GM23338 (cell line): Measurements from ENCODE around the gene VHLL. TPM values are rescaled to one million over a fixed set of nuclear protein-coding genes. Genes with fewer than 3 reads are reported as not detected.
A peak's percentile ranks its signal among the peaks of the same experiment; 100 is the strongest.

Experiments
- ATAC-seq: fragments of 200-7000 bp; cut with Tn5 transposase; 3 replicates; pipeline ENCODE4 v1.9.1; 2020
- DNase-seq: peaks from one replicate; pipeline ENCODE4 v3.0.0-alpha.2; 2015; ENCODE audit warnings: low spot score
- H2AFZ ChIP-seq: fragments of 200-600 bp; sonication (generic); 2 replicates; pipeline ENCODE4 v1.8.0; 2016; ENCODE audit warnings: antibody characterized with exemption, mild to moderate bottlenecking, moderate library complexity
- H3F3A ChIP-seq: fragments of 200-600 bp; sonication (generic); replicated peaks from 2 replicates; pipeline ENCODE4 v1.8.0; 2017; ENCODE audit warnings: antibody characterized with exemption, mixed run types, low read depth
- H3K27ac ChIP-seq: fragments of 200-600 bp; sonication (generic); 2 replicates; pipeline ENCODE4 v1.6.1; 2016; ENCODE audit warnings: low read depth
- H3K27me3 ChIP-seq: fragments of 200-600 bp; sonication (generic); 2 replicates; pipeline ENCODE4 v1.8.0; 2016; ENCODE audit warnings: mild to moderate bottlenecking, mixed run types, moderate library complexity; ENCODE audit not compliant: insufficient read depth
- H3K36me3 ChIP-seq: fragments of 200-600 bp; sonication (generic); 2 replicates; pipeline ENCODE4 v1.8.0; 2016; ENCODE audit warnings: mild to moderate bottlenecking; ENCODE audit not compliant: insufficient read depth
- H3K4me1 ChIP-seq: fragments of 200-600 bp; sonication (generic); 2 replicates; pipeline ENCODE4 v1.8.0; 2016; ENCODE audit warnings: mild to moderate bottlenecking, moderate library complexity; ENCODE audit not compliant: insufficient read depth
- H3K4me2 ChIP-seq: fragments of 200-600 bp; sonication (generic); 2 replicates; pipeline ENCODE4 v1.7.1; 2017; ENCODE audit warnings: mixed run types
- H3K4me3 ChIP-seq: fragments of 200-600 bp; sonication (generic); 2 replicates; pipeline ENCODE4 v1.6.1; 2016; ENCODE audit warnings: mixed run types
- H3K79me2 ChIP-seq: fragments of 200-600 bp; sonication (generic); replicated peaks from 2 replicates; pipeline ENCODE4 v1.8.0; 2017; ENCODE audit warnings: mild to moderate bottlenecking; ENCODE audit not compliant: insufficient read depth
- H3K9me2 ChIP-seq: fragments of 200-600 bp; sonication (generic); 2 replicates; pipeline ENCODE4 v1.8.0; 2017; ENCODE audit not compliant: insufficient read depth
- H4K20me1 ChIP-seq: fragments of 200-600 bp; sonication (generic); replicated peaks from 2 replicates; pipeline ENCODE4 v1.8.0; 2017; ENCODE audit warnings: mild to moderate bottlenecking; ENCODE audit not compliant: insufficient read depth
- H3K27ac Mint-ChIP-seq: 2 replicates; pipeline ENCODE4 v1.8.0; 2020; ENCODE audit warnings: inconsistent platforms, mild to moderate bottlenecking, moderate library complexity, mixed read lengths
- H3K27me3 Mint-ChIP-seq: 3 replicates; pipeline ENCODE4 v1.8.0; 2022; ENCODE audit warnings: low read depth, mild to moderate bottlenecking, moderate library complexity, mixed read lengths, inconsistent platforms; ENCODE audit not compliant: insufficient read depth, poor library complexity
- H3K36me3 Mint-ChIP-seq: 3 replicates; pipeline ENCODE4 v1.8.0; 2021; ENCODE audit warnings: low read depth, mild to moderate bottlenecking, inconsistent platforms, moderate library complexity, mixed read lengths
- H3K4me1 Mint-ChIP-seq: 3 replicates; pipeline ENCODE4 v1.8.0; 2020; ENCODE audit warnings: mild to moderate bottlenecking, inconsistent platforms, mixed read lengths
- H3K4me3 Mint-ChIP-seq: 3 replicates; pipeline ENCODE4 v1.8.0; 2021; ENCODE audit warnings: moderate library complexity, mild to moderate bottlenecking, inconsistent platforms, mixed read lengths
- H3K9me3 Mint-ChIP-seq: 3 replicates; pipeline ENCODE4 v1.8.0; 2020; ENCODE audit warnings: moderate library complexity, mild to moderate bottlenecking, inconsistent platforms, mixed read lengths
- CREB1 ChIP-seq: fragments of 250-450 bp; sonication (Bioruptor Pico); IDR thresholded peaks from 2 replicates; pipeline ENCODE4 v1.5.0; 2020; ENCODE audit warnings: low read depth, mild to moderate bottlenecking, moderate library complexity
- ETS1 ChIP-seq: IDR thresholded peaks from 2 replicates; pipeline ENCODE4 v1.6.1; 2016; ENCODE audit warnings: antibody characterized with exemption
- EZH2 ChIP-seq: fragments of 200-600 bp; sonication (generic); IDR thresholded peaks from one replicate; pipeline ENCODE4 v1.8.0; 2017; ENCODE audit warnings: antibody characterized with exemption, mild to moderate bottlenecking, low read depth; ENCODE audit not compliant: unreplicated experiment
- EZH2phosphoT487 ChIP-seq: fragments of 200-600 bp; sonication (generic); IDR thresholded peaks from one replicate; pipeline ENCODE4 v1.8.1; 2018; ENCODE audit warnings: antibody characterized with exemption; ENCODE audit not compliant: unreplicated experiment
- NANOG ChIP-seq: IDR thresholded peaks from 2 replicates; pipeline ENCODE4 v1.6.1; 2016; ENCODE audit warnings: antibody characterized with exemption, borderline replicate concordance
- POLR2AphosphoS5 ChIP-seq: IDR thresholded peaks from 2 replicates; pipeline ENCODE4 v1.6.1; 2016; ENCODE audit warnings: antibody characterized with exemption, low read depth
- STAT1 ChIP-seq: IDR thresholded peaks from one replicate; pipeline ENCODE4 v1.6.1; 2016; ENCODE audit warnings: antibody characterized with exemption; ENCODE audit not compliant: unreplicated experiment
- ZNF114 ChIP-seq: fragments of 250-450 bp; sonication (Bioruptor Pico); IDR thresholded peaks from 2 replicates; pipeline ENCODE4 v1.5.0; 2020; ENCODE audit warnings: mild to moderate bottlenecking, moderate library complexity
- ZNF331 ChIP-seq: fragments of 250-450 bp; sonication (Bioruptor Pico); IDR thresholded peaks from 2 replicates; pipeline ENCODE4 v1.5.0; 2020; ENCODE audit warnings: low read depth, mild to moderate bottlenecking, moderate library complexity
- polyA plus RNA-seq: library from polyadenylated mRNA; unstranded; fragments of >200 nt; fragmentation: Nextera tagmentation; extraction: Ambion mirVana; gene quantifications from 2 replicates; pipeline ENCODE4 v1.2.1, GENCODE V29; 2016
- total RNA-seq: library from RNA; depleted of rRNA; stranded (reverse); fragments of >200 nt; shearing (Covaris generic); gene quantifications from 2 replicates; pipeline ENCODE4 v1.2.3, GENCODE V29; 2014
- TF ChIP-seq, protein P1 (sequence below): fragments of 250-450 bp; sonication (Bioruptor Pico); IDR thresholded peaks from 2 replicates; pipeline ENCODE4 v1.5.0; 2020; ENCODE audit warnings: mild to moderate bottlenecking, moderate library complexity
- TF ChIP-seq, protein P2 (sequence below), 2 experiments: fragments of 200-600 bp in 1 of 2; sonication (generic) in 1 of 2; conservative IDR thresholded peaks; 2 replicates each; pipeline versions ENCODE4 v1.5.1 to v1.6.1; 2016 to 2017; ENCODE audit warnings: antibody characterized with exemption in 2 of 2, low read depth in 2 of 2, mild to moderate bottlenecking in 2 of 2, moderate library complexity in 1 of 2

The VHLL gene
- total and polyA plus RNA-seq, 2 experiments from 2014 or later: not detected

GRCh38 chr1:156284757-156285156 lies 14.3 kb downstream of the VHLL start:
- H3F3A ChIP-seq: peaks cover 12% of the 10 kb centered on the region; the same call in 1 of the 2 replicates
- peaks cover 20% of the 10 kb centered on the region for H4K20me1 ChIP-seq
- no peak overlapping the region for H3K4me3 ChIP-seq
- peaks cover 9% of the 10 kb centered on the region for H3K27me3 Mint-ChIP-seq
- 0 out of 2 replicates have a peak, but pooled peaks cover 2% of the 10 kb centered on the region for H3K36me3 ChIP-seq
- DNase-seq (no peak), ATAC-seq (no peak)
- no peaks in the 10 kb centered on the region for H3K9me3 Mint-ChIP-seq
- H3K4me1 Mint-ChIP-seq: peaks cover 19% of the 10 kb centered on the region
- TF ChIP-seq EZH2phosphoT487: no peak
- H2AFZ ChIP-seq: no peak overlapping the region
- H3K27ac Mint-ChIP-seq: no peak overlapping the region
- no peak overlapping the region; the same call in 2 of the 3 replicates for H3K4me3 Mint-ChIP-seq
- H3K36me3 Mint-ChIP-seq: no peaks in the 10 kb centered on the region; the same call in 1 of the 3 replicates
- H3K4me2 ChIP-seq: no peak overlapping the region
- H3K9me2 ChIP-seq: no peaks in the 10 kb centered on the region
- peaks cover 16% of the 10 kb centered on the region for H3K4me1 ChIP-seq
- H3K79me2 ChIP-seq: peaks cover 25% of the 10 kb centered on the region
- H3K27me3 ChIP-seq: no peaks in the 10 kb centered on the region
- no peak overlapping the region for H3K27ac ChIP-seq

DNA sequence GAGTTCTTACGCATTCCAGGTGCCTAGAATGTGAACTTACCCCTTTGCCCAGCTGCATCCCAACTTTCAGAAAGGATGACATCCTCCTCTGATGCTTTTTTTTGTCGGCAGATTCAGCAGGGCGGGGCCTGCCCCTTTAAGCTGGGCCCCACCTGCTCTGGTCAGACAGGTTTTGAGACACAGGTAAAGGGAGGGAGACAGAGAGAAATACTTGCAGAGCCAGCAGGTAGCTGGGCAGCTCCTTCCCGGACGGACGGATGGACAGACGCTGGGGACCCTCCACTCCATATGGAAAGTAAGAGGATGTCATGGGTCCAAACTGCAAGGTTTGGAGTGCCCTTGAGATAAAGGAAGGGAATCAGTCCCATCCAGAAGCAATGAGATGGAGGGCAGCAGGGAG lies 15.0 kb downstream of the VHLL start, which contains the start of gene TMEM79:
TMEM79 (plus strand) TSS at position 214 of the 400 bp plus-strand sequence. CDS start 902 bp downstream, outside the sequence.
- Histone ChIP-seq H3K4me3 (peak within 1 kb of the TSS; percentile 83), H4K20me1 (peaks cover 25% of the 10 kb centered on the region), H3K27me3 (no peaks in the 10 kb centered on the region), H3K4me1 (peaks cover 16% of the 10 kb centered on the region), H3K27ac (peak within 1 kb of the TSS; percentile 79), H2AFZ (peak within 1 kb of the TSS; percentile 95), H3K9me2 (no peaks in the 10 kb centered on the region), H3K4me2 (peak within 1 kb of the TSS; percentile 88), H3K79me2 (peaks cover 32% of the 10 kb centered on the region), H3K36me3 (0 out of 2 replicates have a peak, but pooled peaks cover 6% of the 10 kb centered on the region), H3F3A (peaks cover 12% of the 10 kb centered on the region; the same call in 1 of the 2 replicates)
- no peaks in the 10 kb centered on the region; the same call in 1 of the 3 replicates for H3K36me3 Mint-ChIP-seq
- H3K4me3 Mint-ChIP-seq: peak within 1 kb of the TSS; percentile 98
- H3K9me3 Mint-ChIP-seq: no peaks in the 10 kb centered on the region
- ATAC-seq (no peak), DNase-seq (peak; percentile 27)
- peak within 1 kb of the TSS; percentile 93 for H3K27ac Mint-ChIP-seq
- peaks cover 19% of the 10 kb centered on the region for H3K4me1 Mint-ChIP-seq
- peaks cover 9% of the 10 kb centered on the region for H3K27me3 Mint-ChIP-seq
- TF ChIP-seq, protein P1, sequence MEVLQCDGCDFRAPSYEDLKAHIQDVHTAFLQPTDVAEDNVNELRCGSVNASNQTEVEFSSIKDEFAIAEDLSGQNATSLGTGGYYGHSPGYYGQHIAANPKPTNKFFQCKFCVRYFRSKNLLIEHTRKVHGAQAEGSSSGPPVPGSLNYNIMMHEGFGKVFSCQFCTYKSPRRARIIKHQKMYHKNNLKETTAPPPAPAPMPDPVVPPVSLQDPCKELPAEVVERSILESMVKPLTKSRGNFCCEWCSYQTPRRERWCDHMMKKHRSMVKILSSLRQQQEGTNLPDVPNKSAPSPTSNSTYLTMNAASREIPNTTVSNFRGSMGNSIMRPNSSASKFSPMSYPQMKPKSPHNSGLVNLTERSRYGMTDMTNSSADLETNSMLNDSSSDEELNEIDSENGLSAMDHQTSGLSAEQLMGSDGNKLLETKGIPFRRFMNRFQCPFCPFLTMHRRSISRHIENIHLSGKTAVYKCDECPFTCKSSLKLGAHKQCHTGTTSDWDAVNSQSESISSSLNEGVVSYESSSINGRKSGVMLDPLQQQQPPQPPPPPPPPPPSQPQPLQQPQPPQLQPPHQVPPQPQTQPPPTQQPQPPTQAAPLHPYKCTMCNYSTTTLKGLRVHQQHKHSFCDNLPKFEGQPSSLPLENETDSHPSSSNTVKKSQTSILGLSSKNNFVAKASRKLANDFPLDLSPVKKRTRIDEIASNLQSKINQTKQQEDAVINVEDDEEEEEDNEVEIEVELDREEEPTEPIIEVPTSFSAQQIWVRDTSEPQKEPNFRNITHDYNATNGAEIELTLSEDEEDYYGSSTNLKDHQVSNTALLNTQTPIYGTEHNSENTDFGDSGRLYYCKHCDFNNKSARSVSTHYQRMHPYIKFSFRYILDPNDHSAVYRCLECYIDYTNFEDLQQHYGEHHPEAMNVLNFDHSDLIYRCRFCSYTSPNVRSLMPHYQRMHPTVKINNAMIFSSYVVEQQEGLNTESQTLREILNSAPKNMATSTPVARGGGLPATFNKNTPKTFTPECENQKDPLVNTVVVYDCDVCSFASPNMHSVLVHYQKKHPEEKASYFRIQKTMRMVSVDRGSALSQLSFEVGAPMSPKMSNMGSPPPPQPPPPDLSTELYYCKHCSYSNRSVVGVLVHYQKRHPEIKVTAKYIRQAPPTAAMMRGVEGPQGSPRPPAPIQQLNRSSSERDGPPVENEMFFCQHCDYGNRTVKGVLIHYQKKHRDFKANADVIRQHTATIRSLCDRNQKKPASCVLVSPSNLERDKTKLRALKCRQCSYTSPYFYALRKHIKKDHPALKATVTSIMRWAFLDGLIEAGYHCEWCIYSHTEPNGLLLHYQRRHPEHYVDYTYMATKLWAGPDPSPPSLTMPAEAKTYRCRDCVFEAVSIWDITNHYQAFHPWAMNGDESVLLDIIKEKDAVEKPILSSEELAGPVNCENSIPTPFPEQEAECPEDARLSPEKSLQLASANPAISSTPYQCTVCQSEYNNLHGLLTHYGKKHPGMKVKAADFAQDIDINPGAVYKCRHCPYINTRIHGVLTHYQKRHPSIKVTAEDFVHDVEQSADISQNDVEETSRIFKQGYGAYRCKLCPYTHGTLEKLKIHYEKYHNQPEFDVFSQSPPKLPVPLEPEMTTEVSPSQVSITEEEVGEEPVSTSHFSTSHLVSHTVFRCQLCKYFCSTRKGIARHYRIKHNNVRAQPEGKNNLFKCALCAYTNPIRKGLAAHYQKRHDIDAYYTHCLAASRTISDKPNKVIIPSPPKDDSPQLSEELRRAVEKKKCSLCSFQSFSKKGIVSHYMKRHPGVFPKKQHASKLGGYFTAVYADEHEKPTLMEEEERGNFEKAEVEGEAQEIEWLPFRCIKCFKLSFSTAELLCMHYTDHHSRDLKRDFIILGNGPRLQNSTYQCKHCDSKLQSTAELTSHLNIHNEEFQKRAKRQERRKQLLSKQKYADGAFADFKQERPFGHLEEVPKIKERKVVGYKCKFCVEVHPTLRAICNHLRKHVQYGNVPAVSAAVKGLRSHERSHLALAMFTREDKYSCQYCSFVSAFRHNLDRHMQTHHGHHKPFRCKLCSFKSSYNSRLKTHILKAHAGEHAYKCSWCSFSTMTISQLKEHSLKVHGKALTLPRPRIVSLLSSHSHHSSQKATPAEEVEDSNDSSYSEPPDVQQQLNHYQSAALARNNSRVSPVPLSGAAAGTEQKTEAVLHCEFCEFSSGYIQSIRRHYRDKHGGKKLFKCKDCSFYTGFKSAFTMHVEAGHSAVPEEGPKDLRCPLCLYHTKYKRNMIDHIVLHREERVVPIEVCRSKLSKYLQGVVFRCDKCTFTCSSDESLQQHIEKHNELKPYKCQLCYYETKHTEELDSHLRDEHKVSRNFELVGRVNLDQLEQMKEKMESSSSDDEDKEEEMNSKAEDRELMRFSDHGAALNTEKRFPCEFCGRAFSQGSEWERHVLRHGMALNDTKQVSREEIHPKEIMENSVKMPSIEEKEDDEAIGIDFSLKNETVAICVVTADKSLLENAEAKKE (CRISPR knock-in tag): no peak
- TF ChIP-seq POLR2AphosphoS5 (no peak), STAT1 (no peak), CREB1 (CRISPR knock-in tag) (no peak), EZH2phosphoT487 (no peak), ZNF331 (CRISPR knock-in tag) (no peak), ETS1 (no peak), NANOG (no peak), ZNF114 (CRISPR knock-in tag) (no peak), EZH2 (no peak)
- TF ChIP-seq, protein P2, sequence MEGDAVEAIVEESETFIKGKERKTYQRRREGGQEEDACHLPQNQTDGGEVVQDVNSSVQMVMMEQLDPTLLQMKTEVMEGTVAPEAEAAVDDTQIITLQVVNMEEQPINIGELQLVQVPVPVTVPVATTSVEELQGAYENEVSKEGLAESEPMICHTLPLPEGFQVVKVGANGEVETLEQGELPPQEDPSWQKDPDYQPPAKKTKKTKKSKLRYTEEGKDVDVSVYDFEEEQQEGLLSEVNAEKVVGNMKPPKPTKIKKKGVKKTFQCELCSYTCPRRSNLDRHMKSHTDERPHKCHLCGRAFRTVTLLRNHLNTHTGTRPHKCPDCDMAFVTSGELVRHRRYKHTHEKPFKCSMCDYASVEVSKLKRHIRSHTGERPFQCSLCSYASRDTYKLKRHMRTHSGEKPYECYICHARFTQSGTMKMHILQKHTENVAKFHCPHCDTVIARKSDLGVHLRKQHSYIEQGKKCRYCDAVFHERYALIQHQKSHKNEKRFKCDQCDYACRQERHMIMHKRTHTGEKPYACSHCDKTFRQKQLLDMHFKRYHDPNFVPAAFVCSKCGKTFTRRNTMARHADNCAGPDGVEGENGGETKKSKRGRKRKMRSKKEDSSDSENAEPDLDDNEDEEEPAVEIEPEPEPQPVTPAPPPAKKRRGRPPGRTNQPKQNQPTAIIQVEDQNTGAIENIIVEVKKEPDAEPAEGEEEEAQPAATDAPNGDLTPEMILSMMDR (conservative IDR thresholded peaks at IDR 0.05; ENCODE audit: low read depth in 2 of 2): no peak
